Measurements from ENCODE around the gene SKAP1.
"Not testable (repeated sequence)": the region's sequence is repeated elsewhere in the genome, so short reads cannot be mapped to it uniquely, and the experiment has no call there.

The SKAP1 gene

GRCh38 chr17:48429638-48430586 is at the start of gene SKAP1:
TSS of gene SKAP1 (minus strand) at chr17:48430214.
- no peak for DNase-seq

GRCh38 chr17:48479014-48479402 is 49.0 kb upstream of the SKAP1 start:
- DNase-seq = no peak

- no peak for DNase-seq
Measured at GRCh38 chr17:48478224-48479013, 48.4 kb upstream of the SKAP1 start.

GRCh38 chr17:48477221-48477620 is 47.2 kb upstream of the SKAP1 start:
- DNase-seq = no peak

- peak; percentile 54 for DNase-seq
Measured at GRCh38 chr17:48472411-48473281, 42.6 kb upstream of the SKAP1 start.

- no peak for DNase-seq
Measured at GRCh38 chr17:48471817-48472410, 41.9 kb upstream of the SKAP1 start.

DNA sequence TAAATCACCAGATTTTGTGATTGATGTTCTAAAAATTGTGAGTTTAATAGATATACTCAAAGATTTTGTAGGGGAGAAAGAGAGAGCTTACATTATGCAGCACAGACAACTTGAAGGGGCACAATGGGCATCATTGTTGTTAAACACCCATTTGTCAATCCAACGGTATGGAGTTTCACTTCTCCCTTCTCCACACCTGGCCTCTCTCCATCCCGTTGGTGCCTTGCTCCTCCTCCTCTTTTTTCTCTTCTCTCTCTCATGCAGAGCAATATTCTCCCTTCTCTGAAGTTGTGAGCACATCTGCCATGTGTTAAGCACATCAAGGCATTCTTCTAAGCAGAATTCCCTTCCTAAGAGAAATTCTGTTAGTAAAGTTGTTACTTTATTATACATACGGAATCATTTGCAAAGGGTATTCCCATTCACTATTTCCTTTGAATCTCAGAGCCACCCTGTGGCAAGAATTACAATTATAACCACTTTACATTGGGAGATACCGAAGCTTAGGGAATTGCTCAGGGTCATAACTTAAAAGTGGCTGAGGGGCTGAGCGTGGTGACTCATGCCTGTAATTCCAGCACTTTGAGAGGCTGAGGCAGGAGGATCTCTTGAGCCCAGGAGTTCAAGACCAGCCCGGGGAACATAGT is 40.5 kb upstream of the SKAP1 start:
- no peak for DNase-seq

GRCh38 chr17:48469227-48469626 is 39.2 kb upstream of the SKAP1 start:
- DNase-seq = no peak

GRCh38 chr17:48468299-48468698 is 38.3 kb upstream of the SKAP1 start:
- no peak for DNase-seq

DNA sequence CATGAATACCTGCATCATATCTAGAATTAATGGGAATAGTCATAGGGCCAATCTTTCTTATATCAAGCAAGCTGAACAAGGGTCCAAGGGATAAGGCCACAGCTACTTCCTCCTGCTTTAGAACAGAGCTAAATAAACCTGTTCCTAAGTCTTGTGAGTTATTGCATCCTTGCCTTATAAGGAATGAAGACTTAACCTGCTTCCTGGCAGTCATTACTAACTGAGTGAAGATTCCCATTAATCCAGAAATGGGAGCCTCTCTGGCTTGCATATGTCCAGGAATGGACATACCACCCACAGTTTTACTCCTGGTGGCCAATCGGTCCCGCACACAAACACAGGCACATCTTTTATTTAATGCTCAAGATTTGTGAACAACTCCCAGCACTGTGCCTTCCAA is 35.9 kb upstream of the SKAP1 start:
- DNase-seq = no peak

GRCh38 chr17:48463526-48463925 is 33.5 kb upstream of the SKAP1 start:
- peak; percentile 68 for DNase-seq

DNA sequence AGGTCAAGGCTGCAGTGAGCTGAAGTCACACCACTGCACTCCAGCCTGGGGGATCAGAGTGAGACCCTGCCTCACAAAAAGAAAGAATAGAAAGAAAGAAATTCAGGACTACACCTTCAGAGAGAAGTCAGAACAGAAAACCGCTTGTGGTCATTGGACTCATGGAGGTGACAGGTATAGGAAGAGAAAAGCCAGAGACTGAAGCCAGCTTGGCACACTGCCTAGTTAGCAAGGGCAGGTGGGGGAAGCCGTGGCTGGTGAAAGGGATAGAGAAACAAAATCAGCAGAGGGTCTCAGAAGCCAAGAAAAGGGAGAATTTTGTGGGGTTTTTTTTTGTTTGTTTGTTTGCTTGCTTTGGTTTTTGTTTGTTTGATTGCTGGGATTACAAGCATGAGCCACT is 32.9 kb upstream of the SKAP1 start:
- peak; percentile 68 for DNase-seq

DNA sequence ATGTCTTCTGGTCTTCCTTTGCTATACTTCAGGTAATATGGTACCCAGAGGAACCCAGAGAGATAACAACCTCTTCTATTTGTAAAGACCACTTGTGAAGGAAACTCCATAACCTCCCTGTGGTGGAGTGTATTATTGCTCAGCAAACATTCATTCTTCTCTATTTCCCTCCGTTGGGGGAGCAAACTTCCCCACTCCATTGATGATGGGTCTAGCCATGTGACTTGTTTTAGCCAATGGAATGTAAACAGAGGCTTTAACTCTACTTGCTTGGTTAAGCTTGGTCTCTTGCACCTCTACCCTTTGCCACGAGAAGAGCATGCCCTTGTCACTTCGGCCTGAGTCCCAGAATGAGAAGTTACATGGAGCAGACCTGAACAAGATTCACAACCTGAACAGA is 30.0 kb upstream of the SKAP1 start:
- DNase-seq = no peak

DNA sequence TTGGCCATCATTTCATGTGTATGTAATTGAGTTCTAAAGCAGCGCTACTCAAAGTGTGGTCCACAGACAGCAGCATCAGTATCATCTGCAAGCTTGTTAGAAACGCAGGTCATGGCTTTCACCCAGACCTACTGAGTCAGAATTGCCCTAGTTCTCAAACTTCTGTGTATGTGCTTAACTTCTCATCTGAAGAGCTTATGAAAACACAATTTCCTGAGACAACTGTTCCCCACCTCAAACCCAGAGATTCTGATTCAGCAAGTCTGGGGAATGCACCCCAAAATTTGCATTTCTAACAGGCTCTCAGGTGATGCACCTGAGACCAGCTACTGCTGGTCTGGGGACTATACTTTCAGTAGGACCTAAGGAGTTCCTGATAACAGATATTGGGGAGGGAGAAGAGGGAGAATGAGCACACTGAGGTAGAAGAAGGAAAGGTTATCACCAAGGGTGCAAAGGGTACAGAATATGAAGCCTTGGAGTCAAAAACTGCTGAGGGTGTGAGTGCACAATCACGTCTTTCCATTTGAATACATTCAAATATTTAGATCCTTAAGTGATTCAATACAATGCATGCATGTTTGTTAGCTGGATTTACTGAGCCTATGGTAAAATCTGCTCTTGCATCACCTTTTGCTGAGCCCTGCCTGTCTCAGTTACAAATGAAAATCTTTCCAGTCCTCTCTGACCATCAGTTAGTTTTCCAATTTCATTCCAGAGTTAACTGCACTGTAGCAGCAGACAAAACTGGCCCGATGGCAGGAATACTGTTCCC is 29.2 kb upstream of the SKAP1 start:
- DNase-seq = no peak

DNA sequence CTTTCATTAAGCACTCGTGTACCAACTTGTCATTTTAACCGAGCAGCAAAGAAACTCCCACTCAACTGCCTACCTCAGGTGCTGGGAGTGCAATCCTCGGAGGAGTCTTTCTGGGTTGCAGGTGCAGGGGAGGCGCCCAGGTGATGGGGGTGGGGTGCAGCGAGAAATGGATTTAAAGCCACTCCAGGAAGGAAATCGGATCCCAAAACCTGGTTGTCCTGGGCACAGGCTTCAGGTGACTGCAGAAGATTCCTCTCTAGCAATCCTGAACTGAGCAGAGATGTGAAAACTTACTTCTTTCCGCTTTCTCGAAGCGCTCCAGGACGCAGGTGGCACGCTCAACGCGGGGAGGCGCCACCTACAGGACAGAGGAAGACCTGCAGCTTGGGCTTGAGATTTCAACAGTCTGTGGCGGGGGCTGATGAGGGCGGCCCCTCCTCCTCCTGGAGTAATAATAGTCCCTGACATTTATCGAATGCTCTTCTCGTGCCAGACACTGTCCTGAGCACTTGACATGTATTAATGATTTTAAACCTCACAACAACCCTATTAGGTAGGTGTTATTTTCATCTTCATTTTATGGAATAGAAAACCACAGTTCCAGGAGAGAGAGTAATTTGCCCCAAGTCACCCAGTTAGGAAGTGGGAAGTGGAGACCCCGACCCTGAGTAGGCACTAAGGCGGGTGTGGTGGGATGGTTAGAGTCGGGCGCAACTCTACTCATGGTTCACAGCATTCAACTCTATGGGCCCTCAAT is 27.2 kb upstream of the SKAP1 start:
- peak; percentile 61 for DNase-seq

DNA sequence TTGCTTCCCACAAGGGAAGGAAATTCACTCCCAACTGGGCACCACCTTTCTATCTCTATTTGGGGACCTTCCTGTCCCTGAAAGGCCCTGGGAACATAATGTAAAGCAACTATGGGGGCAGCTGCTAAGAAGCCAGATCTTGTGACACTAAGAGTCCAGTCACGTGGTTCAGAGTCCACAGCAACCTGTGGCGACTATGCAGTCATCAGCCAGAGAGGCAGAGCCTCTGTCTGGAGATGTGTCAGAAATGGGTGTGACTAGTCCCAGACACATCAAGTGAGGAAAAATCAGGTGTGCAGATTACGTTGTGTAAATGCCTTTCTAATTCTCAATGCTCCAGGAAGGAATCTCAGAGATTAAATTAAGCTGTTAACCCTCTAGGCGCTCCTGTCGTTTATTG is 26.6 kb upstream of the SKAP1 start:
- no peak for DNase-seq

GRCh38 chr17:48455791-48456190 is 25.8 kb upstream of the SKAP1 start:
- no peak for DNase-seq

DNA sequence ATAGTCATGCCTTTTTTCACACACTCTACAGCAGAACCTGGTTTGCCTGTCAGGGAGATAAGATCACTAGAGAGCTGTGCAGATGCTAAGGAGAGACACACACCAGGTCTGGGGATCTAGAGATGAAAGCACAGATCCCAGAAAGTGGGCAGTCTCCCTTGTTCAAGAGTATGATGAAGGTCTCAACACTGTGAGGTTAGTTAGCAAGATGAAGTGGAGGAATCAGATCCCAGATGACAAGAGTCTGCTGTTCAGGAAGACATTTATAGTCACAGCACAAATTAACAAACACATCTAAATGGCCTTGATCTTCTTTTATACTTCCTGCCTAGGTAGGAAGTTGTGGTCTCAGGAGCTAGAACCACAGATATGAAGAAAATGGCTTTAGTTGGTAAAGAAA is 23.4 kb upstream of the SKAP1 start:
- no peak for DNase-seq

- DNase-seq = no peak
Measured at GRCh38 chr17:48451489-48451888, 21.5 kb upstream of the SKAP1 start.

- not testable (repeated sequence) for DNase-seq
Measured at GRCh38 chr17:48449335-48449734, 19.3 kb upstream of the SKAP1 start.

GRCh38 chr17:48445248-48445620 is 15.2 kb upstream of the SKAP1 start:
- no peak for DNase-seq

Measured in NCI-H1092 treated with DMSO at 0.1 percent for 48 hours (cell line).